ENCODE measurements around the gene TLR10.

TLR10 gene

GRCh38 chr4:38784141-38784540 is 1.4 kb upstream of the TLR10 start:
- H3K4me2 ChIP-seq (ENCODE audit: low read depth, low read length, poor library complexity, severe bottlenecking): no peak overlapping the region
- no peaks in the 10 kb centered on the region for H3K9me2 ChIP-seq (replicated peaks; ENCODE audit: low read depth, low read length)
- no peak overlapping the region for H3K4me3 ChIP-seq (ENCODE audit: low read length, poor library complexity, severe bottlenecking)
- H3K9me3 ChIP-seq (ENCODE audit: insufficient read depth, low read depth, low read length): no peaks in the 10 kb centered on the region
- no peaks in the 10 kb centered on the region for H3K79me2 ChIP-seq (ENCODE audit: insufficient read depth, low read length)
- H2AFZ ChIP-seq (ENCODE audit: low read length): no peak overlapping the region
- no peaks in the 10 kb centered on the region for H4K20me1 ChIP-seq (ENCODE audit: insufficient read depth, low read length, poor library complexity, severe bottlenecking)
- H3K9ac ChIP-seq (ENCODE audit: low read depth, low read length, poor library complexity, severe bottlenecking): no peak overlapping the region
- TF ChIP-seq CTCF (conservative IDR thresholded peaks at IDR 0.05; ENCODE audit: low read length) (no peak), EZH2phosphoT487 (IDR thresholded peaks at IDR 0.05; ENCODE audit: borderline replicate concordance) (no peak)
- no peaks in the 10 kb centered on the region for H3F3A ChIP-seq (ENCODE audit: low read depth)
- no peaks in the 10 kb centered on the region for H3K36me3 ChIP-seq (ENCODE audit: insufficient read depth, low read length)
- no peaks in the 10 kb centered on the region for H3K27me3 ChIP-seq (ENCODE audit: insufficient read depth, low read length, poor library complexity, severe bottlenecking)
- H3K4me1 ChIP-seq (ENCODE audit: insufficient read depth, low read length, poor library complexity, severe bottlenecking): no peaks in the 10 kb centered on the region

GRCh38 chr4:38783109-38783460 is 295 bp upstream of the TLR10 start:
- no peak overlapping the region for H3K9ac ChIP-seq (ENCODE audit: low read depth, low read length, poor library complexity, severe bottlenecking)
- H3K36me3 ChIP-seq (ENCODE audit: insufficient read depth, low read length): no peaks in the 10 kb centered on the region
- H3K9me2 ChIP-seq (replicated peaks; ENCODE audit: low read depth, low read length): no peaks in the 10 kb centered on the region
- H3K4me3 ChIP-seq (ENCODE audit: low read length, poor library complexity, severe bottlenecking): no peak overlapping the region
- H3K27me3 ChIP-seq (ENCODE audit: insufficient read depth, low read length, poor library complexity, severe bottlenecking): no peaks in the 10 kb centered on the region
- H2AFZ ChIP-seq (ENCODE audit: low read length): no peak overlapping the region
- H3K4me2 ChIP-seq (ENCODE audit: low read depth, low read length, poor library complexity, severe bottlenecking): no peak overlapping the region
- no peaks in the 10 kb centered on the region for H4K20me1 ChIP-seq (ENCODE audit: insufficient read depth, low read length, poor library complexity, severe bottlenecking)
- no peaks in the 10 kb centered on the region for H3K4me1 ChIP-seq (ENCODE audit: insufficient read depth, low read length, poor library complexity, severe bottlenecking)
- H3K79me2 ChIP-seq (ENCODE audit: insufficient read depth, low read length): no peaks in the 10 kb centered on the region
- TF ChIP-seq CTCF (conservative IDR thresholded peaks at IDR 0.05; ENCODE audit: low read length) (no peak), EZH2phosphoT487 (IDR thresholded peaks at IDR 0.05; ENCODE audit: borderline replicate concordance) (no peak)
- H3F3A ChIP-seq (ENCODE audit: low read depth): no peaks in the 10 kb centered on the region
- no peaks in the 10 kb centered on the region for H3K9me3 ChIP-seq (ENCODE audit: insufficient read depth, low read depth, low read length)

- Histone ChIP-seq H4K20me1 (ENCODE audit: insufficient read depth, low read length, poor library complexity, severe bottlenecking) (no peaks in the 10 kb centered on the region), H3K4me3 (ENCODE audit: low read length, poor library complexity, severe bottlenecking) (no peak overlapping the region), H2AFZ (ENCODE audit: low read length) (no peak overlapping the region), H3K9ac (ENCODE audit: low read depth, low read length, poor library complexity, severe bottlenecking) (no peak overlapping the region), H3K36me3 (ENCODE audit: insufficient read depth, low read length) (no peaks in the 10 kb centered on the region), H3K9me2 (replicated peaks; ENCODE audit: low read depth, low read length) (no peaks in the 10 kb centered on the region), H3F3A (ENCODE audit: low read depth) (no peaks in the 10 kb centered on the region), H3K9me3 (ENCODE audit: insufficient read depth, low read depth, low read length) (no peaks in the 10 kb centered on the region), H3K4me1 (ENCODE audit: insufficient read depth, low read length, poor library complexity, severe bottlenecking) (no peaks in the 10 kb centered on the region), H3K27me3 (ENCODE audit: insufficient read depth, low read length, poor library complexity, severe bottlenecking) (no peaks in the 10 kb centered on the region), H3K79me2 (ENCODE audit: insufficient read depth, low read length) (no peaks in the 10 kb centered on the region), H3K4me2 (ENCODE audit: low read depth, low read length, poor library complexity, severe bottlenecking) (no peak overlapping the region)
- TF ChIP-seq EZH2phosphoT487 (IDR thresholded peaks at IDR 0.05; ENCODE audit: borderline replicate concordance) (no peak), CTCF (conservative IDR thresholded peaks at IDR 0.05; ENCODE audit: low read length) (no peak)
Observed at GRCh38 chr4:38781854-38782261, 932 bp downstream of the TLR10 start.
